OCI-LY1 (cell line): ENCODE results near the gene PRKCE.

Source experiments
- EZH2 ChIP-seq: fragments of 200-600 bp; sonication (generic), shearing (Covaris generic); IDR thresholded peaks from 2 replicates; pipeline ENCODE4 v1.8.0; 2017; ENCODE audit warnings: borderline replicate concordance, mixed run types, mild to moderate bottlenecking, antibody characterized with exemption, low read length, moderate library complexity, mixed read lengths
- TF ChIP-seq, protein P1 (sequence below): fragments of 200-600 bp; sonication (generic), shearing (Covaris generic); IDR thresholded peaks from 2 replicates; pipeline ENCODE4 v1.5.1; 2017; ENCODE audit warnings: mild to moderate bottlenecking, antibody characterized with exemption, low read length, moderate library complexity, mixed read lengths

DNA sequence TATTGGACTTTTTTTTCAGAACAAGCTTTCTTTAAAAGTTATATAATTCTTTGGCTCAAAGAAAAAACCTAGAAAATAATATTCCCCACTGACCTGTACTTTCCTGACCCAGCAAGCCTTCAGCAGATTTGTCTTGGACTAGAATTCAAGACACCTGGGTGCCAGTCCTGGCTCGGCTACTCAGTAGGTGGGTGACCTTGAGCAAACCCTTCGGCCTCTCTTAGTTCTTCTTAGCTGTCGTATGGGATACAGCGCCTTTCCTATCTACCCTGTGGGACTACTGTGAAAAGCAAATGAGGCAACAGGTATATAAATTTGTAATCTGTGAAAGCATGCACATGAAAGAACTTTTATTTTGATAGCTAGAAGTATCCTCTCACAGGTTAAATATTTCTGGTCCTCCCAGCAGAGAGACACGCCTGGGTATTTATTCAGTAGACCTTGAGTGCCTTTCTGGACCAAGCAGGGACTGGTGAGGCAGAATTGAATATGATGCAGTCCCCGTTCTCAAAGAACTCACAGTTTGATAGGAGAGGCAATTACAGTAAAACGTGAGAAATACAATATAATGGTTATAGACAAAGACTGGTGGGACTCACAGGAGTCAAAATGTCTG lies 576.3 kb downstream of the PRKCE start:
- TF ChIP-seq, protein P1, sequence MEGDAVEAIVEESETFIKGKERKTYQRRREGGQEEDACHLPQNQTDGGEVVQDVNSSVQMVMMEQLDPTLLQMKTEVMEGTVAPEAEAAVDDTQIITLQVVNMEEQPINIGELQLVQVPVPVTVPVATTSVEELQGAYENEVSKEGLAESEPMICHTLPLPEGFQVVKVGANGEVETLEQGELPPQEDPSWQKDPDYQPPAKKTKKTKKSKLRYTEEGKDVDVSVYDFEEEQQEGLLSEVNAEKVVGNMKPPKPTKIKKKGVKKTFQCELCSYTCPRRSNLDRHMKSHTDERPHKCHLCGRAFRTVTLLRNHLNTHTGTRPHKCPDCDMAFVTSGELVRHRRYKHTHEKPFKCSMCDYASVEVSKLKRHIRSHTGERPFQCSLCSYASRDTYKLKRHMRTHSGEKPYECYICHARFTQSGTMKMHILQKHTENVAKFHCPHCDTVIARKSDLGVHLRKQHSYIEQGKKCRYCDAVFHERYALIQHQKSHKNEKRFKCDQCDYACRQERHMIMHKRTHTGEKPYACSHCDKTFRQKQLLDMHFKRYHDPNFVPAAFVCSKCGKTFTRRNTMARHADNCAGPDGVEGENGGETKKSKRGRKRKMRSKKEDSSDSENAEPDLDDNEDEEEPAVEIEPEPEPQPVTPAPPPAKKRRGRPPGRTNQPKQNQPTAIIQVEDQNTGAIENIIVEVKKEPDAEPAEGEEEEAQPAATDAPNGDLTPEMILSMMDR: no peak
- no peak for TF ChIP-seq EZH2
